Stimulated activated CD8-positive, alpha-beta memory T cell treated with anti-CD3 and anti-CD28 coated beads, Interleukin-7, amount 100 ng/mL, for 1 hour (primary cell): ENCODE data around the gene HPSE2.
"Not testable (repeated sequence)": the region's sequence is repeated elsewhere in the genome, so short reads cannot be mapped to it uniquely, and the experiment has no call there.

Experiments used
- DNase-seq, 2 donors: peaks; one replicate each; pipeline ENCODE4 v3.0.0-alpha.2; 2020; ENCODE audit warnings: low read depth in 2 of 2

Gene HPSE2

DNA sequence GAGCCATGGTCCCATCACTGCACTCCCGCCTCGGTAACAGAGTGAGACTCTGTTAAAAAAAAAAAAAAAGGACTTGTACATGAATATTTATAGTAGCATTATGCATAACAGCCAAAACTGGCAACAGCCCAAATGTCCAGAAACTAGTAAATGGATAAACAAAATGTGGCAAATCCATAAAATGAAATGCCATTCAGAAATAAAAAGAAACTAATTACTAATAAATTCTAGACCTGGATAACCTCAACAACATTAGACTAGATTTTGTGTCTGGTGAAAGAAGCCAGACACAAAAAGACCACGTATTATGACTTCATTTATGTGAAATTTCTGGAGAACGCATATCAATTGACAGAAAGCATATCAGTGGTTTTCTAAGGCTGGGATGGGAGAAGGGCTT lies 74.5 kb downstream of the HPSE2 start:
- no peak for DNase-seq

DNA sequence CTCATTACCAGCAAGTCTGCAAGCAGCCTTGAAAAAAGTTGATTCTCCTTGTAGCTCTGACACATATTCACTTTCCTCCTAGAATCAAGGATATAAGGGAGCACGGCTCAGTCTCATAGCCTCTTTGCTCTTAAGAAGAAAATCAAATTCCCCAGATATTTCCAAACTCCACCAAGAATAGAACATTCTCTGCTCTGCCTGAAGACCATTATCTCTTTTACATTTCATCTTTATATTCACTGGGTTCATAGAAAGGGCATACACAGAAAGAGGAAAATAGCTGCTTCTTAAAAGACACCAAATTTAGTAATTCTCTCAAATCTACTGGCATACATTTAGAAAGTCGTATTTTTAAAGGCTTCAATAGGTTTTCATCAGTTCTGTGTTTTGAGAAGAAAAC lies 92.0 kb downstream of the HPSE2 start:
- DNase-seq = no peak

DNA sequence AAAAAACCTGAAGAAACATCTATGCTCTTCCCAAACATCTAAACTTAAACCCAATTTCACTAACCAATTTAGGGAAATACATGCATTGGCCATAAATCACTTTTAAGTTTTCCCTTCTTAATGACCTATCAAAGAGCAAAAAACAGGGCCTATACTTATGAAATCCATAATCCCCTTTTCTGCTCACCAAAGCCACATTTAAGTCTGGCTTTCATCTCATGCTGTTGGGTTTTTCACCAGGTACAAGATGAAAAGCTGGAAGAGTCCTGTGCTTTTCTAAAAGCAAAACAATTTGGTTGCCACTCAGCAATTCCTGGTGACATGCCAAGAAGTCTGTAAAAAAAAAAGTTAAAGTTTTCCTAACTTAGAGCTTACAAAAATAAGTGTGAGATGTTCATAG lies 92.6 kb downstream of the HPSE2 start:
- DNase-seq = no peak

DNA sequence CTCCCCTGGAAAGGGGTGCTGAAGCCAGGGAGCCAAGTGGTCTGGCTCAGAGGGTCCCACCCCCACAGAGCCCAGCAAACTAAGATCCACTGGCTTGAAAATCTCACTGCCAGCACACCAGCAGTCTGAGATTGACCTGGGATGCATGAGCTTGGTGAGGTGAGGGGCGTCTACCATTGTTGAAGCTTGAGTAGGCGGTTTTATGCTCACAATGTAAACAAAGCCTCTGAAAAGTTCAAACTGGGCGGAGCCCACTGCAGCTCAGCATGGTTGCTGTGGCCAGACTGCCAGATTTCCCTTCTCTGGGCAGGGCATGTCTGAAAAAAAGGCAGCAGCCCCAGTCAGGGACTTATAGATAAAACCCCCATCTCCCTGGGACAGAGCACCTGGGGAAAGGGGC lies 102.8 kb downstream of the HPSE2 start:
- not testable (repeated sequence) for DNase-seq

DNA sequence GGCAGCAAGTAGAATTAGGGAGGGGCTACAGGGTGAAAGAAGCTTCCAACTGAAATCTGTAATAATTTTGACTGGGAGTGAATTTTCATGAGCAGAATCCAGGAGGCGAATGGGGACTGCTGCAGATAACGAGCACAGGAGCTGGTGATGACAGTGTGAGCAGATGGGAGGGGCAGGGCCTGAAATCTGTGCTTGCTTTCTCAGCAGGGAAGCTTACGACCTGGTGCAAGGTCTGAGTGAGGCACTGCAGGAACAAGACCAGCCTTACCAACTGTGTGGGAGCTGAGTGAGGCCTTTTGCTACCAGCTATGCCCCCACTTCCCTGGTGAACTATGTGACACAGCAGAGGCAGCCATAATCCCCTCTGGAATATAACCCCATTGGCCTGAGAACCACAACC lies 109.8 kb downstream of the HPSE2 start:
- DNase-seq = no peak

DNA sequence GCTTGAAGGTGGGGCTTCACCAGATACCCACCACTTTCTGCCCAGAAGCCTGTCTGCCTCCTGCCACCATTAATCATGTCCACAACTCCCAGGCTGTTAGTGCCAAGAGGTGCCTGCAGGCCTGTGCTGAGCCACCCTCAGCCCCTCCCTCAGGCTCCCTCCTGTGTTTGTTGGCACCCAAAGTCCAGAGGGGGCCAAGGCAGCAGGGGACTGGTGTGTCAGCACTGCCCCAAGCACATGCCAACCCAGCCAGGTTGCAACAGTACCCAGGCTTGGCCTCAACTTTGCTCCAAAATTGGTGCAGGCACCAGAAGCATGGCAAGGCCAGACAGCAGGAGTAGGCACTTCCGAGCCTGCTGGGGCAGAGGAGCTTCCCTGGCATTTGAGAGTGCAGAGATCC lies 111.3 kb downstream of the HPSE2 start:
- no peak for DNase-seq

DNA sequence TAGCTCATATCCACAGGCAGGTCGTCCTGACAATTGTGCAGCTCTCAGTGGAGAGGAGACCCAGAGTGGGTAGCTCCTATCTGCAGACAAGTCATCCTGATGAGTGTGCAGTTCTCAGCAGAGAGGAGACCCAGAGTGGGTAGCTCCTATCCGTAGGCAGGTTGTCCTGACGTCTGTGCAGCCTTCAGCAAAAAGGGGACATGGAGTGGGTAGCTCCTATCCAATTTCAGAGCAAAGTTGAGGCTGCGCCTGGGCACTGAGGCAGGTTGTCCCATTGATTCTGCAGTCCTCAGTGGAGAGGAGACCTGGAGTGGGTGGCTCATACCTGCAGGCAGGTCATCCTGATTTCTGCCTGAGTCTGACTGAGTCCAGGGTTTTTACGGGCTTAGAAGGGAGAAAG lies 111.8 kb downstream of the HPSE2 start:
- no peak for DNase-seq

DNA sequence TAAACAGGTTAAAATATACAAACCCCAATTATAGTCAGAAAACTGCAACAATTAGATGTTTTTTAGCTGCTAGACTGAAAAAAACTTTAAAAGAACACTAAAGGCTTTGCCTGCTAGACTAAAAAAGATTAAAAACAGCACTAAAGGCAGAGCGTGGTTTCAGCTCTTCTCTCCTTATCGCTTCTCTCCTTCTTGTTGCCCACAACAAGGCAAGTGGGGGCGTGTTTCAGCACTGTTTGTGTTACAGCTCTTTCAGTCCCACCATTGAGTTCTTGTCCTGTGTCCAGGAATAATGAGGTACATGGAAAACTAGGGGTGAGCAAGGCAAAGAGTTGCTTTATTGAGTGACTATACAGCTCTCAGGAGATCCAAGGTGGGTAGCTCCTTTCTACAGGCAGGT lies 112.3 kb downstream of the HPSE2 start:
- DNase-seq = no peak

DNA sequence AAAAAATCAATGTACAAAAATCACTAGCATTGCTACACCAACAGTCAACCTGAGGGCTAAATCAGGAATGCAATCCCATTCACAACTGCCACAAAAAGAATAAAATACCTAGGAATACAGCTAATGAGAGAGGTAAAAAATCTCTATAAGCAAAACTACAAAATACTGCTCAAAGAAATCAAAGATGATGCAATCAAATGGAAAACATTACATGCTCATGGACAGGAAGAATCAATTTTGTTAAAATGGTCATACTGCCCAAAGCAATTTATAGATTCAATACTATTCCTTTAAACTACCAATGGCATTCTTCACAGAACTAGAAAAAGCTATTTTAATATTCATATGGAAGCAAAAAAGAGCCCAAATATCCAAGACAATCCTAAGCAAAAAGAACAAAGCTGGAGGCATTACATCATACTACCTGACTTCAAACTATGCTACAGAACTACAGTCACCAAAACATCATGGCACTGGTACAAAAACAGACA lies 116.3 kb downstream of the HPSE2 start:
- DNase-seq = no peak

DNA sequence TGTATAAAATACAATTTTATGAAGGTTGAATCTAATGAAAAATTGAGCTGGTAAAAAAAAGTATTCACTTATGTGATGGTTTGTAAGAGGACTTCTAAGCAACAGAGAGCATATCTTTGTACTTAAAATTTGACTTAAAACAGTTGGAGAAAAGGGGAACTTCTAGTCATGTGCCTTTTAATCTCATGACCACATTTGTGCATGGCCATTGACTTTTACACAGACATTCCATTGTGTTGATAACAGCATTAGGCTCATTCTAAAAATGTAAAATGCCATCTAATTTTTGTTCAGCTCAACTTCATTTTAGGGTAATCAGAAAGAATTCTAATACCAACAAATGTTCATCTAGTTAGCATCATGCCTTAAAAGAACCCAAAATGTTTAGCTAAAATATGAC lies 119.9 kb downstream of the HPSE2 start:
- DNase-seq = no peak

DNA sequence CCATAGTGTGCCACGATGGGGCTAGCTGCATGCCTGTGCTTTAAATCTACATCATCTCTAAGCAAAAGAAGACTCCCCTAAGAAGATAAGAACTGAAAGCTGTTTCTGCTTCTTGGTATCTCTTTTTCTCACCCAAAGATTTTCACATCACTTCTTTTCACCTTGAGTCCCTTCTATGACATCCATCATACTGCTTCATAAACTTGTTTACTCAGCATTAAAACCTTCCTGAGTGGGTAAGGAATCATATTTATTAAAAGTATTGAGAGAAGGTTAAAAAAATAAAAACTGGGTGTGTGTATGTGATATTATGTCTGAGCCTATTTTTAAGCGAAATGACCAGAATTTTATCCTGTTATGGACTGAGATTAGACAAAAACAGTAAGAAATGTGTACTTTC lies 150.3 kb downstream of the HPSE2 start:
- DNase-seq = no peak

DNA sequence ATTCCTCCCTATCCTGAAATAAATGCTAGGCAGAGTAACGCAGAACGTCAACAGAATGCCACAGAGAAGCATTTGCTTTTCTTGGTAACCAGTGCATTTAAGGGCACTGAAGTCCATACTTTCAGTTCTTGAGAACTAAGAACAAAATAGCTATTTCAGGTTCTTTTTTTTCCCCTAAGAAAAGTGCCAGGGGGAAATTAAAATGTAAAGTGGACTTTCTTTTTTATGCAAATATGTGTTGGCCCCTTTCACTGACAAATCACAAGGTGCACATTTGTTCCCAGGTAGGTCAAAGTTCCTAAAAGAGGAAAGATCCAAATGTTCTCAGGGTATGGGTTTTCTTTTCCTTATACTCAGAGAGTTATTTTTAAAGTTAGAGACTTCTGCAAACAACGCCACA lies 151.5 kb downstream of the HPSE2 start:
- no peak for DNase-seq

DNA sequence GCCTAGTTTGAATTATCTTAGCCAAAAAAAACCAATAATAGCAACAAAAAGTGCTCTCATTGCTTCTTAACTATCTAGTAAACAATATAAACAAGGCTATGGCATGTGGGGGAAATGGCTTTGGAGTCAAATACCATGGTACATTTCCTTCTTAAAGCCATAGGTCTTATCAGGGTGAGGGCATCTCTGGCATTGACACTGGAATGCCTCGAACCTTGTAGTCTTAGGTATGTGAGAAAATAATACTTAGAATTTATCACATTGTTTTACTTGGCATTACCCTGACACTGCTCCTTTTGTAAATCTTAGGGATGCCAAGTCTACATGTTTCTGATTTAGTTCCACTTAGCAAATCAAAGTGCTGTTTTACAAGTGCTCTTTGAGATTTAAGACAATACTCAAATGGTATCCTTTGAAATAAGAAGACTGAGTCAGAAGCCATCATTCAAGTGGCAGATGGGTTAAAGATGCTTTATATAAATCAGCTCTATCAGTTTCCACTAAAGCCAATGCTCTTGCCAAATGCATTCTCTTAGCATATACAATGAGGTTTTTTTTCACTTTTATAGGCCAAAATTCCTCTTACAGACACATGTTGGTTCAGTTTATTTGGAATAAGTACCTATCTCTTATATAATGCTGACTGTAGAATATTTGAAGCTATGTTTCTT lies 155.2 kb downstream of the HPSE2 start:
- no peak for DNase-seq

DNA sequence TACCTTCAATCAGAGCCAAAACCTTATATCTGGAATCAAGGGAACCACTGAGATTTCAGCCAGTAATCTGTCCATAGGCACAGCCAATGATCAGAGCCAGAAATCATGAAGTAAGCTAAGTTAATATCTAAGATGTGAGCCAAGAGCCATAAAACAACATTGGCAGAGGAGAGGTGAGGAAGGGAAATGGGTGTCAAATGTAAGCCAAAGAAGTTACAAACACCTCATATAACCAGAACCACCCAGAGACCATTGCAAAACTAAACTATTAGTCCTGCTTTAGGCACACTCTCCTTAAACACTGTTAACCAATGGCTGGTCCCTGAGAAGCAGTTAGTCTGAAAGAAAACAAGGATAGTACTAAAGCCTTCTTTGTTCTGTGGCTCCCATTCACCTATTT lies 173.1 kb downstream of the HPSE2 start:
- no peak for DNase-seq

DNA sequence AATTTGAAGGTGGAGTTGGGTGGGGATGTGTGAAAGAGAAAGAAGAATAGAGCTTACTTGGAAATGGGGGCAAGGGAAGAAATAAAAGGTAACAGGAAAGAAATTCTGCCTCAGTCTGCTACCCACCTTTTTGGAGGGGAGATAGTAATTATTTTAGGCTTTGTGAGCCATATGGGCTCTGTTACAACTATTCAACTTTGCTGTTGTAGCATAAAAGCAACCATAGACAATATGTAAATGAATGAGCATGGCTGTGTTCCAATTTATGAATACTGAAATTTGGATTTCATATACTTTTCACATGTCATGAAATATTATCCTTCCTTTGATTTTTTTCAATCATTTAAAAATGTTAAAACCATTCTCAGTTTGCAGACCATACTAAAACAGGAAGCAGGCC lies 176.9 kb downstream of the HPSE2 start:
- no peak for DNase-seq

DNA sequence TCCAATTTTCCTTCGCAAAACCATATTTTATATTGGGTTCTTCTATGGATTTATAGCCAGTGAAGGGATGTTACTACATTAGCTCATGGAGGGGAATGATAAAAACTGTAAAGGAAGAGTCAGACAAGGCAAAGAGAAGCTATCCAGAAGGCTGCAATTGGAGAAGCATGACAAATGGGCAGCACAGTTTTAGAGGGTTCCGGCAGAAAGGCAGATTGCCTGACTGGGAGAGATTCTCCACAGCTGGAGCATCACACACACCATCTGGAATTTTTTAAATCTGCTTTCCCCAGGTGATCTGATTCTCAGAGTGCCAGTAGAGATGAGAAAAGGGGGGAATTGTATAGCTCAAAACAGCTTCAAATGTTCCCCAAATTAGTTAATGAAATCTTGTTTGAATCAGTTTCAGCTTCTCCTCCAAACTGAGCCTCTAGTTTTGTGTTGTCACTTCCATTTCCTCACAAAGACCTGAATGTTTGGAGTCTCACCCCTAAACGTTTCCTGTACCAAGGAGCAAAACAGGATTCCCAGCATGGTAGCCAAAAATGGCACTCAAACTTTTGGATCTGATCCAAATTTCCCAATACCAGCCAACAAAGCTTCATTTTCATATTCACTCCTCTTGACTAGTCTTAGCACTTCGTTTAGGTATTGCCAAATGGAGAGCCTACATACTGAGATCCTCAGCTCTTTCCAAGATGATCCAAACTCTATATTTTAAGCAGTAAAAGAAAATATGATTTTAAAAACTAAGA lies 177.5 kb downstream of the HPSE2 start:
- no peak for DNase-seq

DNA sequence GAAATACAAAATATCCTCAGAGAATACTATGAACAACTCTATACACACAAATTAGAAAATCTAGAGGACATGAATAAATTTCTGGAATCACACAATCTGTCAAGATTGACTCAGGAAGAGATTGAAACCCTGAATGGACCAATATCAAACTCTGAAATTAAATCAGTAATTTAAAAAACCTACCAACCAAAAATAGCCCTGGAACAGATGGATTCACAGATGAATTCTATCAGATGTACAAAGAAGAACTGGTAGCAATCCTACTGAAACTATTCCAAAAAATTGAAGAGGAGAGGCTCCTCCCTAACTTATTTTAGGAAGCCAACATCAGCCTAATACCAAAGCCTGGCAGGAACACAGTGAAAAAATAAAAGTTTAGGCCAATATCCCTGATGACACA lies 190.0 kb downstream of the HPSE2 start:
- no peak for DNase-seq

DNA sequence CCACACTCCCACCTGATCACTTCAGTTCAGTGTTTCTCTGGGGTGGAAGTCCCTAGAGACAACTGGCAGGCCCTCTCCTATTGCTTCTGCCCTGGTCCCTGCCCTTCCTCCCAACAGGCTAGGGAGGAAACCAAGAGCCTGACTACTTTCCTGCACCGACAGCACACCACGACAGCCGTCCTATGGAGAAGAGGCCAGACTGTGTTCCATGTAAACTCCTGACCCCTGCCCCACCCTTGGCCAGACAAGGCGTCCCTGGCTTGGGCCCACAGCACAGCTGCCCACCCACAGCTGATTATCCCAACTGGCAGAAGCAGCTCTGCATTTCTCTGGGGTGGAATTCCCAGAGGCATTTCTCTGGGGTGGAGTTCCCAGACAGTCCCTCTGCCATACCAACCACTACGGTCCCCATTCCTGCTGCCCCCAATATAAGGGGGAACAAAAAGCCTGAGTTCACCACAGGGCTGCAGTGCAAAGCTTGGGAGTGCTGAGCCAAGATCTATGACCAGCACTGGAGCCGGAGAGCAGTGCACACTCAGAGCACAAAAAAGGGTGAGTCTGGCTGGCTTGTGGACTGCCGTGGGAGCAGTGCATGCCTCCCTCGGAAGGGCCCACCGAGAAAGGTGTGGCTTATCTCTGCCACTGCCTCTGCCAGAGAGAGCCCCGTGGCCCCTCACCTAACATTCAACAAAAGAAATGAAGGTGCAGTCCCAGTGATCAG lies 193.4 kb downstream of the HPSE2 start:
- DNase-seq = no peak

DNA sequence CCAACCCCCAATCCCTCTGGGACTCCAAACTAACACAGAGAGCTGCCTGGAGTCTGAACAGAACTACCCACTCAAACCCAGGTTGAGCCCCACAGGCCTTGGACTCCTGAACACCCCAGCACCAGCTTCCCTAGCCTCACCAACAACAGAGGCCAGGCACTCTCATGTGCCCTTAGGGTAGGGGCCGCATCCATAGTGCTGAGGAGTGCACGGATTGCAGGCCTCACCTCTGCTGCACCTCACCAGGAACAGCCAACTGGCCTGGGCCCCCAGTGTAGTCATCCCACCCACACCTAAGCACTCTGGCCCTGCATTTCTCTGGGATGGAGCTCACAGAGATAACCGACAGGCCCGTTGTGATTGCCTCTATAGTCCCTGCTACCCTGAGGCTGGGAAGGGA lies 194.2 kb downstream of the HPSE2 start:
- no peak for DNase-seq

DNA sequence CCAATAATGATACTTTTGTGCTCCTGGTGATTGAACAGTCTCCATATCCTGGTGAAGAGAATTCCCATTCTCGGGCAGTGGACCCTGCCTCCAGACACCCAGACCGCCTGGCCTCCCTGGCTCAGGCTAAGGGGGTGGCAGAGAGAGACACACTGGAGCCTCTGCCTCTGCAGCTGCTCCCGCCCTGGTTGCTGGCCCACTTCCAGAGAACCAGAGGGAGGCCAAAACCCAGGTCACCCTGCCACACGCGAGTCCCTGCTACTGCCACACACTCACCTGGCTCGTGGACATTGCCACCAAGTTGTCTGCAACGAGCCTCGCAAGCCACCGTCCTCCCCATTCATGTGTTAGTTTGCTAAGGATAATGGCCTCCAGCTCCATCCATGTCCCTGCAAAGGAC lies 221.8 kb downstream of the HPSE2 start:
- DNase-seq = no peak

DNA sequence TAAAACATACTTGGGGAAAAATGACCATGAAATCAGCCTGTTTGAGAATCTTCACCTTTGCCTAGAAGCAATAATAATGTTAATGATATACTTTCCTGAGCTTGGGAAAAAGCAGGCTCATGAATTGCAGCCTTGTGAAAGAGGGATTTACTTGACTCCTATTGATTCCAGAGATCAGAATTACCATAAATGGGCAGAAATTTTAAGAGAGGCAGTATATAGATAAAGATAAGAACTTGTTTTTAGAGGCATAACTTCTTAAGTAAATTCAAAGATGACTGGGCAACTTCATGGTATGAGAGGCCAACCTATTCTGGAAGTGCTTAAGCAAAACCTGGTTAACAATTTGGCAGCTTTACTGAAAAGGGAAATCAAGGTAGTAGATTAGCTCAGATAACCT lies 225.4 kb downstream of the HPSE2 start:
- no peak for DNase-seq

DNA sequence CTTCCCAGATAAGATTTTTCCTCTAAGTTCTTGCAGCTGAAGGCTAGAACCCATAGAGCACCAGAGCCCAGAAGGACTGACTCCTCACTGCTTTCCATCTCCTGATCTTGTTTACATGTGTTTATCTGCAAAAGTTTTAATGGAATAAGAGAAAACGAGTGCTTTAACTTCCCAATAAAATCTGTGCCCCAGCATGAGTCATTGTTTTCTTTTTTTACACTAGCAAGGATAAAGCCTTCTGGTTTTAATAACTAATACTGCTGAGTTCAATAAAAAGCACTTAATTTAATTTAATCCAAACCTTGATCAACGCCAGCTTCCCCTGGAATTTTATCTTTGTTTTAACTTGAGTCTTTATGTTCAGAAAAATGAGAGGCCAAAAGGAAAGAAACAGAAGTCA lies 227.6 kb downstream of the HPSE2 start:
- no peak for DNase-seq

DNA sequence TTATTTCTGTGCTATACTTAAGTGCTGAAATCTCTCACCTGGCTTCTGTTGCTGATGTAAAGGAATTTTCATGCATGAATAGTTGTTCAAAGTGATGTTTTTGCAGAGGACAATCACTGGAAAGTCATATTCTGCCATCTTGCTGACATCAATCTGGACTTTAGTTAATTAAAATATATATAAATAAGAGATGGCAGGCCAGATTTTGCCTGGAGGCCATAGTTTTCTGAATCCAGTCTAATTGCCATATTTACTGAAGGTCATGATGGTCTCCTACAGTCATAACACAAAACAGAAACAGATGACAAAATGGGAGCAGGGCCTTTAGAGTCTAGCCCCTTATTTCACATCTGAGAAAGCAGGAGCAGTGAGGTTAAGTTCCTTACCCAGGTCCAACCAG lies 228.2 kb downstream of the HPSE2 start:
- no peak for DNase-seq
